Colonic mucosa (tissue), 4 donors: ENCODE results near the gene LIMS4. TPM values are rescaled to one million over a fixed set of nuclear protein-coding genes. Genes with fewer than 3 reads are reported as not detected.
"Not testable (repeated sequence)": the region's sequence is repeated elsewhere in the genome, so short reads cannot be mapped to it uniquely, and the experiment has no call there.

Experiments used
- DNase-seq: peaks from one replicate; pipeline ENCODE4 v3.0.0-alpha.2; 2020
- H3K27ac ChIP-seq: fragments of 200-600 bp; one replicate; pipeline ENCODE4 v1.8.0; 2021
- H3K27me3 ChIP-seq: fragments of 200-600 bp; one replicate; pipeline ENCODE4 v1.8.0; 2021
- H3K36me3 ChIP-seq: fragments of 200-600 bp; one replicate; pipeline ENCODE4 v1.8.0; 2021
- H3K4me1 ChIP-seq: fragments of 200-600 bp; one replicate; pipeline ENCODE4 v1.8.0; 2021; ENCODE audit warnings: mild to moderate bottlenecking
- H3K4me3 ChIP-seq: fragments of 200-600 bp; one replicate; pipeline ENCODE4 v1.8.0; 2021
- H3K9ac ChIP-seq, 2 donors: one replicate each; pipeline ENCODE4 v1.7.0; 2013; ENCODE audit warnings: control low read depth in 2 of 2, low read depth in 2 of 2, low read length in 2 of 2
- H3K9me3 ChIP-seq: fragments of 200-600 bp; one replicate; pipeline ENCODE4 v1.8.0; 2021
- intact Hi-C: fragments of 100-400 bp; cut with DNase I; formaldehyde crosslinking; loops from one replicate; pipeline ENCODE4 v1.14.1; 2022
- total RNA-seq, 2 donors: library from RNA; stranded (reverse); fragmentation: NEBNext Ultra II Directional in 1 of 2; extraction: Animal tissue kit (Norgen Biotek cat#: 25700) in 1 of 2; gene quantifications; one replicate each; pipeline ENCODE4 v1.2.1, GENCODE V29; 2021
- donor health status: healthy.
- donor health status: DM: no; HTN: no; CAD: no.
- donor health status: DM: no; HTN: no; CAD: no.

The LIMS4 gene
- total RNA-seq, 2 donors from 2014 or later = 0.40 to 1.2 TPM

- H3K27ac ChIP-seq, intact Hi-C loops, DNase-seq, H3K4me1 ChIP-seq, H3K9ac ChIP-seq, H3K27me3 ChIP-seq, H3K9me3 ChIP-seq, H3K36me3 ChIP-seq, H3K4me3 ChIP-seq: not testable (repeated sequence)
These were observed 3.7 kb downstream of the LIMS4 start for GRCh38 chr2:110468921-110469320.

- H3K9ac ChIP-seq, intact Hi-C loops, H3K27me3 ChIP-seq, H3K36me3 ChIP-seq, H3K27ac ChIP-seq, H3K9me3 ChIP-seq, H3K4me3 ChIP-seq, H3K4me1 ChIP-seq, DNase-seq: not testable (repeated sequence)
These were observed 7.3 kb downstream of the LIMS4 start for GRCh38 chr2:110465312-110465711.

DNA sequence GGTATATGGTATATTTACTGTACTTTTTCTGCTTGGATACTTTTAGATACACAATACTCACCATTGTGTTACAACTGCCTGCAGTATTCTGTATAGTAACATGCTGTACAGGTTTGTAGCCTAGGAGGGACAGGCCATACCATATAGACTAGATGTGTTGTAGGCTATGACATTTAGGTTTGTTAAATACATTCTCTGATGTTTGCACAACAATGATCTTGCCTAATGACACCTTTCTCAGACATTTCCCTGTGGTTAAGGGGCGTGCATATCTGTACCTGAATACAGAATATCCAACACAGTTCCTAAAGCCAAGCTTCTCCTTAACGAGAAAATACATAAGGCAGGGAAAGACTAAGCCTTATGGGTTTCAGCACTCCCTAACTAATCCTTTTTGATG lies 10.2 kb downstream of the LIMS4 start:
- H3K9me3 ChIP-seq, H3K27ac ChIP-seq, H3K27me3 ChIP-seq, DNase-seq, intact Hi-C loops, H3K9ac ChIP-seq, H3K36me3 ChIP-seq, H3K4me3 ChIP-seq, H3K4me1 ChIP-seq: not testable (repeated sequence)

- H3K4me1 ChIP-seq, H3K4me3 ChIP-seq, DNase-seq, intact Hi-C loops, H3K27me3 ChIP-seq, H3K27ac ChIP-seq, H3K9ac ChIP-seq, H3K9me3 ChIP-seq, H3K36me3 ChIP-seq: not testable (repeated sequence)
These were observed 12.3 kb downstream of the LIMS4 start for GRCh38 chr2:110460318-110460717.

DNA sequence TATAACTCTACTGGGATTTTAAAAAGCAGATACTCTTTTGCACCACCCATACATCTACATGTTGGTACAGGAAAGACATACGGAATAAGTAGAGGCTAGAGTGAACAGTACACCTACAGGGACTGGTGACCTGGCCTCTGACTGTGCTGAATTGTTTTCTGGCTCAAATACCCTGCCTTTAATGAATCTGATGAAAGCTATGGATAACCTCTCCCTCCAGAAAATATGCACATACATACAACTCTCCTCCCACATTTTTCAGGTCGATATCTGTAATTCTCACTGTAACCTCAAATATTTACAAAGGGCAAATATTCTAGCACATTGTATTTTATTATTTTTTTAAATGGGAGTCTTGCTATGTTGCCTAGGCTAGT lies 15.4 kb downstream of the LIMS4 start:
- H3K9me3 ChIP-seq, H3K36me3 ChIP-seq, H3K4me1 ChIP-seq, intact Hi-C loops, H3K4me3 ChIP-seq, H3K27ac ChIP-seq, H3K9ac ChIP-seq, DNase-seq, H3K27me3 ChIP-seq: not testable (repeated sequence)

- H3K27me3 ChIP-seq, H3K9ac ChIP-seq, H3K36me3 ChIP-seq, DNase-seq, H3K9me3 ChIP-seq, H3K4me3 ChIP-seq, H3K27ac ChIP-seq, intact Hi-C loops, H3K4me1 ChIP-seq: not testable (repeated sequence)
These were observed 16.1 kb downstream of the LIMS4 start for GRCh38 chr2:110456291-110457213.

GRCh38 chr2:110455080-110455670 lies 17.4 kb downstream of the LIMS4 start:
- H3K4me3 ChIP-seq, H3K27me3 ChIP-seq, DNase-seq, H3K9me3 ChIP-seq, H3K36me3 ChIP-seq, intact Hi-C loops, H3K27ac ChIP-seq, H3K9ac ChIP-seq, H3K4me1 ChIP-seq: not testable (repeated sequence)

DNA sequence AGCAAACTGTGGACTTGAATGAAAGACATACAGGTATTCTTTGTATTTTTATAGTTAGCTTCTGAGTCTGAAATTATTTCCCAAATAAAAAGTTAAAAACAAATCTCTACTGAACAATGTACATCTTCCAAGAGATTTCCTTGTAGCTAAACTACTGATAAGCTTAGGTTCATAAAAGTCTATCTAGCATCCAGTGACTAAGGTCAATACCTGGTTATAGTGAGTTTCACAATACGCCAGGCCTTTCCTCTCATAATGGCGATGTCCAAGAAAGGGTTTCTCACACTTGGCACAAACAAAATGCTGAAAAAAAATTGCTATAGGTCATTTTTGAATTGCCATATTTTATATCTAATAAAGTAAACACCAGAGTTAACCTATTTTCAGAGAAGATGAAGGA lies 21.7 kb downstream of the LIMS4 start:
- intact Hi-C loops, H3K4me1 ChIP-seq, H3K9me3 ChIP-seq, H3K27ac ChIP-seq, H3K27me3 ChIP-seq, H3K9ac ChIP-seq, H3K4me3 ChIP-seq, DNase-seq, H3K36me3 ChIP-seq: not testable (repeated sequence)

DNA sequence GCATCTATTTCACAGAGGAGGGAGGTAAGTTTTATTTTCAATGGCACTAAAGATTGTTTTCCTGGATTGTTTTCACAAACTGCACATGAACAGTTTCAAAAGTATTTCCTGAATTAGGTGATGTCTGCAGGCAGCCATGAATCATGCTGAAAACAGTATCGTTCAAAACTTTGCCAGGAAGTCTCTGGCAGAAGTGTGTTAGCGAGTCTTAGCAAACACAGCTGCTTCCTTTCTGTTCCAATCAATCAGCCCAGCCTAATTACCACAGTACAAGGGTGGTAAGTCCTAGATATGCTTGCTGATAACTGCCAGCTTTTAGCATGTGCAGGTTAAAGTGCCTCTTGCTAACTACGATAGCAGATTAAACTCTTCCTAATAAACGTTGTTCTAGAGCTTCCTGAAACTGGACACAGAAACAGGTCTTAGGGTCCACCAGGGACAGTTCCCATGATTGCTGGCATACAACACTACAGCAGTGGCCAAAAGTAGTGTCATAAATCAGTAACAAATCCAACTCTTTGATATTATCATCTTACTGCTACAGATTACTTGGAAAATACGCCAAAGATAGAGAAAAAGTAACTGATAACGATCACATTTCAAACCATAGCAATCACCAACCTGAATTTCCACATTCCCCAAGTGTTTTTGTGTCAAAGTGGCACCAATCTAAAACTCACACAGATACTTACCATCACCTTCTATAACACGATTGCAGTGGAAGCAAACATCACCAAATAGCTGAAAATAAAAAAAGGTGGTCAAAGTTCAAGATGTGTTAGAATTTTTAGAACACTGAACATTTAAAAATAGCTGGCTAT lies 23.3 kb downstream of the LIMS4 start:
- H3K9ac ChIP-seq, H3K9me3 ChIP-seq, H3K36me3 ChIP-seq, H3K4me3 ChIP-seq, H3K27me3 ChIP-seq, DNase-seq, intact Hi-C loops, H3K27ac ChIP-seq, H3K4me1 ChIP-seq: not testable (repeated sequence)

DNA sequence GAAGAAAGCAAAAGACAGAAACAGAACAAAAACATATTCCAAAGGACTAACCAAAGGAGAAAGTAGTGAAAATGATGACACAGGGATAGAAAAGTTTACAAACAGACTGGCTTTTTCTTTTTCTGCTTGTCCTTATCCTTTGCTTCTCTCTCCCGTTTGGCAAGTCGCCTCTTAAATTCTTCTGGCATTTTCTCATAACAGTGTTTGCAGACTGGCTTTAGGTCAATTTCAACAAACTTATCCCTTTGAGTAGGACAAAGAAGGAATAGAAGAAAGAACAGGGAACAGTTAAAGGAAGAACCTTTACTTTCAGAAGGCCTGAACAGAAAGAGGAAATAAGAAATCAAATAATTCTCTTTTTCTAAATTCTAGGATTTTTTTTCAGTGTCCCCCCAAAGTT lies 26.0 kb downstream of the LIMS4 start:
- H3K4me1 ChIP-seq, H3K36me3 ChIP-seq, H3K27me3 ChIP-seq, DNase-seq, H3K9me3 ChIP-seq, H3K9ac ChIP-seq, H3K27ac ChIP-seq, H3K4me3 ChIP-seq, intact Hi-C loops: not testable (repeated sequence)

- intact Hi-C loops, H3K27ac ChIP-seq, DNase-seq, H3K9ac ChIP-seq, H3K27me3 ChIP-seq, H3K36me3 ChIP-seq, H3K4me1 ChIP-seq, H3K9me3 ChIP-seq, H3K4me3 ChIP-seq: not testable (repeated sequence)
These were observed 29.2 kb downstream of the LIMS4 start for GRCh38 chr2:110443305-110444005.

DNA sequence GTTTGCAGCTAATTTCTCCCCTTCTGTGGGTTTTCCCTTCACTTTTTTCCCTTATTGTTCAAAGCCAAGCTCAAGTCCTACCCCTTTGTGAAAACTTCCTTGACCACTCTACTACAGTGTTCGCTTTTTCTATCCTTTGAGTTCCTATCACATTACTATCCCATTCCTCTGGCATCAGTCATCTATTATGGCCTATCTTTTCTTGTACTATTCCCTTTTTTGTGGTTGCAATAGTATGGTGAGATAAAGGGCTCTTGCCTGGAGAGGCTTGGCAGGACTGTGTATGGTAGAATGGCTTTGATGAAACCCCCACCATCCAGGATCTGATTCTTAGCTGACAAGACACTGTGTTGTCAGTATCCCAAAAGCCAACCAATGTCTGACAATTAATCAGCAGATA lies 30.7 kb downstream of the LIMS4 start:
- H3K27ac ChIP-seq, H3K4me1 ChIP-seq, H3K36me3 ChIP-seq, H3K4me3 ChIP-seq, H3K9ac ChIP-seq, intact Hi-C loops, DNase-seq, H3K9me3 ChIP-seq, H3K27me3 ChIP-seq: not testable (repeated sequence)

DNA sequence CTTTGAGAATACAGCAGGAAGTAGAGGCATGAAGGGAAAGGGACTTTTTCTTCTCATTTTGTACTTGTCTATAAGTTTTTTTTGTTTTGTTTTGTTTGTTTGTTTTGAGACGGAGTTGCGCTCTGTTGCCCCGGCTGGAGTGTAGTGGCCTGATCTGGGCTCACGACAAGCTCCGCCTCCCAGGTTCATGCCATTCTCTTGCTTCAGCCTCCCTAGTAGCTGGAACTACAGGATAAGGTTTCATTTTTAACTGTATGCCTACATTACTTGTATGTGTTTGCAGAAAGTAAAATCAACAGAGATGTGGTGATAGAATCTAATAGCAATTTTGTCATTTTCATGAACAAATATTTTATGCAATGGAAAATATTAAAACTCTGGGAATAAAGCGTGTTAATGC lies 38.1 kb downstream of the LIMS4 start:
- H3K36me3 ChIP-seq, H3K27me3 ChIP-seq, H3K27ac ChIP-seq, H3K4me1 ChIP-seq, H3K9ac ChIP-seq, H3K4me3 ChIP-seq, H3K9me3 ChIP-seq, DNase-seq, intact Hi-C loops: not testable (repeated sequence)
